Measurements from ENCODE around the gene NCOA1.

DNA sequence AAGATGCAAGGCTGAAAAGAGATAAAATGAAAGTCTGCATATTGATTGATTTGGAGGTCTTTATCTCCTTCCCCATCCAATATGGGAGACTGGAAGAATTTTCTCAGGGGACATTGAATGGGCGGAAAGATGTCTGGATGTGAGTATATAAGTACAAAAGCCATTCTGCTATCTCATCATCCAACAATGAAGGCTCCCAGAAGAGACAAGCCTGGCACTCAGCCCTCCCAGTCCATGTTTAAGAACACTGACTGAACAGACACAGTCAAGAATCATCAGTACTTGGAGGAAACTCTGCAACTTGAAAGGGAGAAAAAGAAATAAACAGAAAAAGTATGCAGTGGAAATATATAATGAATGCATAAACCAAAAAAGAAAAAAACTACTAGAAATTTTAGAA lies 221.2 kb downstream of the NCOA1 start:
- TF ChIP-seq CTCF (conservative IDR thresholded peaks at IDR 0.05) = no peak
- no peak for TF ChIP-seq EZH2 (IDR thresholded peaks at IDR 0.05; ENCODE audit: low read depth)
